ENCODE measurements around the gene TTC21B. TPM values are rescaled to one million over a fixed set of nuclear protein-coding genes. Genes with fewer than 3 reads are reported as not detected.
"Not testable (repeated sequence)": the region's sequence is repeated elsewhere in the genome, so short reads cannot be mapped to it uniquely, and the experiment has no call there.

The TTC21B gene
- total and polyA plus RNA-seq, 9 donors = 8.6 to 53.4 (median 22.3) TPM

DNA sequence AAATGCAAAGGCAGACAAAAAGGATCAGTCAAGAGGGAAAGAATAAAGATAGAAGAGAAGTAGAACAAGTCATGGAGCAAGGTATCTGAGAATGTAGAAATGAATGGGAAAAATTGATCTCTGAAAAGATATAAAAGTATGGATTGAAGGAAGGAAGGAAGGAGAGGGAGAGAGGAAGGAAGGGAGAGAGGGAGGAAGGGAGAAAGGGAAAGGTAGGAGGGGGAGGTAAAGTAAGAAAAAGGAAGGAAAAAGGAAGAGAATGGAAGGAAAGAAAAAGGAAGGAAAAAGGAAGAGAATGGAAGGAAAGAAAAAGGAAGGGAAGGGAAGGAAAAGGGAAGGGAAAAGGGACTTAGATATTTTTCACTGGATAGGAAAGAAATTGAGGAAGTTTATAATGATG, 31.5 kb upstream of the TTC21B start:
- no peaks in the 10 kb centered on the region for H3K27me3 ChIP-seq
- no peak for DNase-seq
- intact Hi-C loops (cut with DNase I) = no loop called here
- no peaks in the 10 kb centered on the region for H3K36me3 ChIP-seq
- H3K4me1 ChIP-seq (ENCODE audit: insufficient read depth) = no peaks in the 10 kb centered on the region
- H3K9me3 ChIP-seq = no peaks in the 10 kb centered on the region
- no peak overlapping the region for H3K4me3 ChIP-seq
- no peak overlapping the region for H3K27ac ChIP-seq
- TF ChIP-seq POLR2A (IDR thresholded peaks at IDR 0.05) = no peak
- TF ChIP-seq, protein P1, sequence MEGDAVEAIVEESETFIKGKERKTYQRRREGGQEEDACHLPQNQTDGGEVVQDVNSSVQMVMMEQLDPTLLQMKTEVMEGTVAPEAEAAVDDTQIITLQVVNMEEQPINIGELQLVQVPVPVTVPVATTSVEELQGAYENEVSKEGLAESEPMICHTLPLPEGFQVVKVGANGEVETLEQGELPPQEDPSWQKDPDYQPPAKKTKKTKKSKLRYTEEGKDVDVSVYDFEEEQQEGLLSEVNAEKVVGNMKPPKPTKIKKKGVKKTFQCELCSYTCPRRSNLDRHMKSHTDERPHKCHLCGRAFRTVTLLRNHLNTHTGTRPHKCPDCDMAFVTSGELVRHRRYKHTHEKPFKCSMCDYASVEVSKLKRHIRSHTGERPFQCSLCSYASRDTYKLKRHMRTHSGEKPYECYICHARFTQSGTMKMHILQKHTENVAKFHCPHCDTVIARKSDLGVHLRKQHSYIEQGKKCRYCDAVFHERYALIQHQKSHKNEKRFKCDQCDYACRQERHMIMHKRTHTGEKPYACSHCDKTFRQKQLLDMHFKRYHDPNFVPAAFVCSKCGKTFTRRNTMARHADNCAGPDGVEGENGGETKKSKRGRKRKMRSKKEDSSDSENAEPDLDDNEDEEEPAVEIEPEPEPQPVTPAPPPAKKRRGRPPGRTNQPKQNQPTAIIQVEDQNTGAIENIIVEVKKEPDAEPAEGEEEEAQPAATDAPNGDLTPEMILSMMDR (IDR thresholded peaks at IDR 0.05) = no peak
- no peak for TF ChIP-seq EP300 (IDR thresholded peaks at IDR 0.05)

DNA sequence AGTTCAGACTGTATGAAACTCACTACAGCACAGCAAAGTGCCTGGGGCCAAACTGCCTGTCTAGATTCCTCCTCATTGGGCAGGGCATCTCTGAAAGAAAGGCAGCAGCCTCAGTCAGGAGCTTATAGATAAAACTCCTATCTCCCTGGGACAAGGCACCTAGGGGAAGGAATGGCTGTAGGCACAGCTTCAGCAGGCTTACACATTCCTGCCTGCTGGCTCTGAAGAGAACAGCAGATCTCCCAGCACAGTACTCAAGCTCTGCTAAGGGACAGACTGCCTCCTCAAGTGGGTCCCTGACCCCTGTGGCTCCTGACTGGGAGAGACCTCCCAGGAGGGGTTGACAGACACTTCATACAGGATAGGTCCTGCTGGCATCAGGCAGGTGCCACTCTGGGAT, 18.6 kb upstream of the TTC21B start:
- H3K9me3 ChIP-seq; intact Hi-C loops (cut with DNase I); H3K4me1 ChIP-seq (ENCODE audit: insufficient read depth); DNase-seq; H3K27ac ChIP-seq; H3K36me3 ChIP-seq; H3K4me3 ChIP-seq; H3K27me3 ChIP-seq: not testable (repeated sequence)

DNA sequence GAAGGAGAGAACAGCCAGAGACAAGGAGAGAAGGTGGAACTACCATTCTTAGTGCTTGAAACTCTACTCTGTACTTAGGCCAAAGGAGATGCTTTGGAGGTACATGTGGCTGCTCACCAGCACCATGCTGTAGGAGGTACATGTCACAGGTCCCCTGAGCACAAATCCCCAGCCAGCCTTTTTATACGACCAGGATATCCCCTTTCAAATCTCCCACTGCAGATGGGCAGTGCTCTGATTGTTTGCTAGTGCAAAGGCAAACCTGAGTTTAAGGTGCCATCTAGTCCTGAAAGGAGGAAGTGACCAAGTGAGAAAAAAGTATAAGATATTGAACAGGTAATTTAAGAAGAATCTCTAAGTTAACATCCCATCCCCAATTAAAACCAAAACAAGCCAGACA, 17.1 kb upstream of the TTC21B start:
- intact Hi-C loops (cut with DNase I) = no loop called here
- WGBS, 3 donors = 0 to 6% (median 4%) methylated on average over 1 of the region's 1 CpG
- H3K4me3 ChIP-seq = no peak overlapping the region

DNA sequence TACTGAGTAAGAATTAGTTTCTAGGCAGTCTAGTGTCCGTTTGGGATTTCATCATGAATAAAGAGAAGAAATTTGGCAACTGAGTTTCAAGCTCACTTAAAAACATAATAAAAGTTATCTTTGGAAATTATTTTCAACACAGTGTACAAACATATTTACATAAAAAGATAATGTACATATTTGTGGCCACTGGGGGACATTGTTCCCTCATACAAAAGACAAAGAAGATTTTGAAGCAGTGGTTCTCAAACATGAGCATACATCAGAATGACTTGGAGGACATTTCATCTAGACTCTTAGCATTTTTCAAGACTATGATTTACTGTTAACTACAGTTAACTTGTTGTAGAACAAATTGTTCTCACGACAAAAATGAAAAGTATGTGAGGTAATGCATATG, 15.7 kb upstream of the TTC21B start:
- Histone ChIP-seq H3K4me1 (ENCODE audit: insufficient read depth) (no peaks in the 10 kb centered on the region), H3K9me3 (no peaks in the 10 kb centered on the region), H3K4me3 (no peak overlapping the region), H3K27me3 (no peaks in the 10 kb centered on the region), H3K36me3 (no peaks in the 10 kb centered on the region), H3K27ac (no peak overlapping the region)
- intact Hi-C loops (cut with DNase I) = no loop called here
- no peak for TF ChIP-seq POLR2A (IDR thresholded peaks at IDR 0.05)
- TF ChIP-seq, protein P1 (IDR thresholded peaks at IDR 0.05) = no peak
- TF ChIP-seq EP300 (IDR thresholded peaks at IDR 0.05) = no peak
- 32 to 49% (median 38%) methylated on average over 2 of the region's 2 CpGs for WGBS, 3 donors
- no peak for DNase-seq

More for the DNA sequence above, 17.1 kb upstream of the TTC21B start:
- H3K27ac ChIP-seq = no peak overlapping the region
- H3K27me3 ChIP-seq = no peaks in the 10 kb centered on the region
- TF ChIP-seq POLR2A (IDR thresholded peaks at IDR 0.05) = no peak
- TF ChIP-seq EP300 (IDR thresholded peaks at IDR 0.05) = no peak
- TF ChIP-seq, protein P1 (IDR thresholded peaks at IDR 0.05) = no peak
- H3K36me3 ChIP-seq = no peaks in the 10 kb centered on the region
- no peaks in the 10 kb centered on the region for H3K9me3 ChIP-seq
- DNase-seq = no peak
- H3K4me1 ChIP-seq (ENCODE audit: insufficient read depth) = no peaks in the 10 kb centered on the region

DNA sequence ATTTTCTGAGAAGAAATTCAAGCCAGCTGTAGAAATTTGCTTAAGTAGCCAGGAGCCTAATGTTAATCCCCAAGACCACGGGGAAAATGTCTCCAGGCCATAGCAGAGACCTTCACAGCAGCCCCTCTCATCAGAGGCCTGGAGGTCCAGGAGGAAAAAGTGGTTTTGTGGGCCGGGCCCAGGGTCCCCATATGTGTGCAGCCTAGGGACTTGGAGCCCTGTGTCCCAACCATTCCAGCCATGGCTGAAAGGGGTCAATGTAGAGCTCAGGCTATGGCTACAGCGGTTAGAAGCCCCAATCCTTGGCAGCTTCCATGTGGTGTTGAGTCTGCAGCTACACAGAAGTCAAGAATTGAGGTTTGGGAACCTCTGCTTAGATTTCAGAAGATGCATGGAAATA, 14.2 kb upstream of the TTC21B start:
- H3K36me3 ChIP-seq = no peaks in the 10 kb centered on the region
- H3K27ac ChIP-seq = no peak overlapping the region
- WGBS, 3 donors = 80 to 94% (median 94%) methylated on average over 2 to 3 of the region's 3 CpGs
- no peak for TF ChIP-seq POLR2A (IDR thresholded peaks at IDR 0.05)
- TF ChIP-seq EP300 (IDR thresholded peaks at IDR 0.05) = no peak
- TF ChIP-seq, protein P1 (IDR thresholded peaks at IDR 0.05) = no peak
- no peaks in the 10 kb centered on the region for H3K4me1 ChIP-seq (ENCODE audit: insufficient read depth)
- H3K27me3 ChIP-seq = no peaks in the 10 kb centered on the region
- H3K4me3 ChIP-seq = no peak overlapping the region
- DNase-seq = no peak
- intact Hi-C loops (cut with DNase I) = no loop called here
- no peaks in the 10 kb centered on the region for H3K9me3 ChIP-seq
